WTC11 (cell line): ENCODE data around the gene TMEM225B. TPM values are rescaled to one million over a fixed set of nuclear protein-coding genes. Genes with fewer than 3 reads are reported as not detected.

ENCODE experiments used
- ATAC-seq: fragments of 200-7000 bp; cut with Tn5 transposase; 2 replicates; pipeline ENCODE4 v1.10.0; 2021; ENCODE audit warnings: mild to moderate bottlenecking, moderate library complexity
- CTCF ChIA-PET: fragments of 300-600 bp; sonication (Branson Sonifier 250); formaldehyde crosslinking; loops from one replicate; lab custom pipeline; 2021; ENCODE audit warnings: antibody characterized with exemption; lab: Charles Lee
- POLR2A ChIA-PET: fragments of 350-600 bp; sonication (Branson Sonifier 250); formaldehyde crosslinking; loops from one replicate; lab custom pipeline; 2021; ENCODE audit warnings: antibody characterized with exemption; lab: Charles Lee
- DNase-seq: peaks from one replicate; pipeline ENCODE4 v3.0.0; 2021; ENCODE audit warnings: low spot score
- H3K27ac Mint-ChIP-seq: 2 replicates; pipeline ENCODE4 v1.8.0; 2021; ENCODE audit warnings: mixed read lengths
- H3K27me3 Mint-ChIP-seq: 2 replicates; pipeline ENCODE4 v1.8.0; 2021; ENCODE audit warnings: low read depth, mild to moderate bottlenecking, moderate library complexity, mixed read lengths
- H3K36me3 Mint-ChIP-seq: 2 replicates; pipeline ENCODE4 v1.8.0; 2021; ENCODE audit warnings: mixed read lengths
- H3K4me1 Mint-ChIP-seq: 2 replicates; pipeline ENCODE4 v1.8.0; 2022; ENCODE audit warnings: mixed read lengths
- H3K4me3 Mint-ChIP-seq: 2 replicates; pipeline ENCODE4 v1.8.0; 2021; ENCODE audit warnings: mild to moderate bottlenecking, moderate library complexity, mixed read lengths
- H3K9me3 Mint-ChIP-seq: 2 replicates; pipeline ENCODE4 v1.8.0; 2021; ENCODE audit warnings: mixed read lengths
- AR ChIP-seq: fragments of 250-450 bp; sonication (Bioruptor Pico); IDR thresholded peaks from 2 replicates; pipeline ENCODE4 v1.9.0; 2021; ENCODE audit warnings: mild to moderate bottlenecking
- ATF1 ChIP-seq: sonication (generic); formaldehyde crosslinking; IDR thresholded peaks from 2 replicates; pipeline ENCODE4 v1.8.1; 2023; ENCODE audit warnings: mild to moderate bottlenecking, moderate library complexity, missing genetic modification reagents
- ATF6 ChIP-seq: sonication (generic); formaldehyde crosslinking; IDR thresholded peaks from 2 replicates; pipeline ENCODE4 v1.8.1; 2023; ENCODE audit warnings: mild to moderate bottlenecking, missing genetic modification reagents
- CREB1 ChIP-seq: sonication (generic); formaldehyde crosslinking; IDR thresholded peaks from 2 replicates; pipeline ENCODE4 v1.8.0; 2023; ENCODE audit warnings: mild to moderate bottlenecking, missing genetic modification reagents
- CREM ChIP-seq: sonication (generic); formaldehyde crosslinking; IDR thresholded peaks from 2 replicates; pipeline ENCODE4 v1.8.1; 2022; ENCODE audit warnings: mild to moderate bottlenecking, missing genetic modification reagents, moderate library complexity
- EMX1 ChIP-seq: fragments of 250-450 bp; sonication (Bioruptor Pico); IDR thresholded peaks from 2 replicates; pipeline ENCODE4 v1.8.0; 2021; ENCODE audit warnings: mild to moderate bottlenecking
- ETV6 ChIP-seq: sonication (generic); formaldehyde crosslinking; IDR thresholded peaks from 2 replicates; pipeline ENCODE4 v1.8.1; 2022; ENCODE audit warnings: mild to moderate bottlenecking, missing genetic modification reagents
- GABPB1 ChIP-seq: sonication (generic); formaldehyde crosslinking; IDR thresholded peaks from 2 replicates; pipeline ENCODE4 v1.8.1; 2023; ENCODE audit warnings: mild to moderate bottlenecking, missing genetic modification reagents
- GRHL2 ChIP-seq: fragments of 250-450 bp; sonication (Bioruptor Pico); IDR thresholded peaks from 2 replicates; pipeline ENCODE4 v1.8.0; 2022; ENCODE audit warnings: mild to moderate bottlenecking, moderate library complexity; ENCODE audit not compliant: insufficient replicate concordance, severe bottlenecking
- GTF2I ChIP-seq: fragments of 250-450 bp; sonication (Bioruptor Pico); conservative IDR thresholded peaks from 2 replicates; pipeline ENCODE4 v1.4.0; 2021; ENCODE audit warnings: mild to moderate bottlenecking
- JUN ChIP-seq: sonication (generic); formaldehyde crosslinking; IDR thresholded peaks from 2 replicates; pipeline ENCODE4 v1.8.0; 2023; ENCODE audit warnings: mild to moderate bottlenecking, missing genetic modification reagents
- NR2C2 ChIP-seq: sonication (generic); formaldehyde crosslinking; IDR thresholded peaks from 2 replicates; pipeline ENCODE4 v1.8.0; 2022; ENCODE audit warnings: mild to moderate bottlenecking, missing genetic modification reagents
- NR3C1 ChIP-seq: sonication (generic); formaldehyde crosslinking; conservative IDR thresholded peaks from 2 replicates; pipeline ENCODE4 v1.8.1; 2023; ENCODE audit warnings: low read depth, mild to moderate bottlenecking, missing genetic modification reagents
- PRRX2 ChIP-seq: fragments of 250-450 bp; sonication (Bioruptor Pico); IDR thresholded peaks from 2 replicates; pipeline ENCODE4 v1.8.0; 2021; ENCODE audit warnings: mild to moderate bottlenecking
- SMAD3 ChIP-seq: sonication (generic); formaldehyde crosslinking; IDR thresholded peaks from 2 replicates; pipeline ENCODE4 v1.8.0; 2022; ENCODE audit warnings: missing genetic modification reagents, mild to moderate bottlenecking, borderline replicate concordance
- ZNF138 ChIP-seq: sonication (generic); formaldehyde crosslinking; conservative IDR thresholded peaks from 2 replicates; pipeline ENCODE4 v1.8.1; 2022; ENCODE audit warnings: mild to moderate bottlenecking, moderate library complexity, missing genetic modification reagents
- ZNF232 ChIP-seq: sonication (generic); formaldehyde crosslinking; IDR thresholded peaks from 2 replicates; pipeline ENCODE4 v1.8.0; 2022; ENCODE audit warnings: mild to moderate bottlenecking, missing genetic modification reagents
- ZNF317 ChIP-seq: sonication (generic); formaldehyde crosslinking; IDR thresholded peaks from 2 replicates; pipeline ENCODE4 v1.8.1; 2023; ENCODE audit warnings: low read depth, mild to moderate bottlenecking, moderate library complexity, missing genetic modification reagents, borderline replicate concordance
- ZNF396 ChIP-seq: fragments of 250-450 bp; sonication (Bioruptor Pico); IDR thresholded peaks from 2 replicates; pipeline ENCODE4 v1.8.0; 2021; ENCODE audit warnings: mild to moderate bottlenecking, moderate library complexity, borderline replicate concordance
- total RNA-seq: library from RNA; stranded (reverse); gene quantifications from 3 replicates; pipeline ENCODE4 v1.2.3, GENCODE V29; 2021
- TF ChIP-seq, protein P1 (sequence below): fragments of 250-450 bp; sonication (Bioruptor Pico); conservative IDR thresholded peaks from 2 replicates; pipeline ENCODE4 v1.9.0; 2021; ENCODE audit warnings: mild to moderate bottlenecking
- TF ChIP-seq, protein P2 (sequence below): sonication (generic); formaldehyde crosslinking; IDR thresholded peaks from 2 replicates; pipeline ENCODE4 v1.8.1; 2022; ENCODE audit warnings: missing genetic modification reagents, borderline replicate concordance
- TF ChIP-seq, protein P3 (sequence below): fragments of 250-450 bp; sonication (Bioruptor Pico); IDR thresholded peaks from 2 replicates; pipeline ENCODE4 v1.9.0; 2021; ENCODE audit warnings: mild to moderate bottlenecking, borderline replicate concordance
- TF ChIP-seq, protein P4 (sequence below): fragments of 250-450 bp; sonication (Bioruptor Pico); IDR thresholded peaks from 2 replicates; pipeline ENCODE4 v1.9.0; 2021; ENCODE audit warnings: moderate library complexity, mild to moderate bottlenecking, inconsistent platforms, borderline replicate concordance

TMEM225B gene
- total RNA-seq, 1 experiment from 2014 or later = 0.81 TPM

GRCh38 chr7:99573257-99573656, 24.8 kb upstream of the TMEM225B start:
- ATAC-seq (no peak), DNase-seq (no peak)
- POLR2A ChIA-PET = no interaction called here
- H3K9me3 Mint-ChIP-seq = no peaks in the 10 kb centered on the region
- no peak for TF ChIP-seq EMX1
- TF ChIP-seq ATF1 = no peak
- TF ChIP-seq, protein P1, sequence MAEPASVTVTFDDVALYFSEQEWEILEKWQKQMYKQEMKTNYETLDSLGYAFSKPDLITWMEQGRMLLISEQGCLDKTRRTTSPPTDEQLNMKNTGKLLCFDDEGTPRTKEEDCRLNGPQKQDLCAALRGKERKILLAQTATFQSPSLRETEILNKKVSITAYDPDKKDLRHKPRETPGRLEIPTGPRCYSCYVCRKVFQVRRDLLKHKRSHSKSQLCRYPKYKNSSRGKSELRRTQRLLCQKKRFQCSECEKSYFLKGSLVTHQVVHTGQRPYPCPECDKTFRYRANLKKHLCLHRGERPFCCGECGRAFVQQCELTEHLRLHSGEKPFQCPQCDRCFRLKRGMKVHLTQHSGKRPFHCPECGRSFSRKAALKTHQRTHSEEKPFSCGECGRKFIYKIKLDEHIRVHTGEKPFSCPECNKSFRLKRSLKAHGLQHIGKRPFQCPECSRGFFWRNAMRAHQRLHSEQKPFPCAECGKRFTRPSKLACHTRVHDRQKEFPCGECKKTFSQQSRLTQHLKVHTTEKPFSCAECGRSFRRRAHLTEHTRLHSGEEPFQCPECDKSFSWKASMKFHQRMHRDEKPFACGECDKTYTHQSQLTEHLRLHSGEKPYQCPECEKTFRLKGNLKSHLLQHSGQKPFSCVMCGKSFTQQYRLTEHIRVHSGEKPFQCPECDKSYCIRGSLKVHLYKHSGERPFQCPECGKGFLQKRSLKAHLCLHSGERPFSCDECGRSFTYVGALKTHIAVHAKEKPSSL (CRISPR knock-in tag) = no peak
- no peak for TF ChIP-seq ZNF396 (CRISPR knock-in tag)
- no peak for TF ChIP-seq ZNF232 (CRISPR knock-in tag)
- TF ChIP-seq, protein P2, sequence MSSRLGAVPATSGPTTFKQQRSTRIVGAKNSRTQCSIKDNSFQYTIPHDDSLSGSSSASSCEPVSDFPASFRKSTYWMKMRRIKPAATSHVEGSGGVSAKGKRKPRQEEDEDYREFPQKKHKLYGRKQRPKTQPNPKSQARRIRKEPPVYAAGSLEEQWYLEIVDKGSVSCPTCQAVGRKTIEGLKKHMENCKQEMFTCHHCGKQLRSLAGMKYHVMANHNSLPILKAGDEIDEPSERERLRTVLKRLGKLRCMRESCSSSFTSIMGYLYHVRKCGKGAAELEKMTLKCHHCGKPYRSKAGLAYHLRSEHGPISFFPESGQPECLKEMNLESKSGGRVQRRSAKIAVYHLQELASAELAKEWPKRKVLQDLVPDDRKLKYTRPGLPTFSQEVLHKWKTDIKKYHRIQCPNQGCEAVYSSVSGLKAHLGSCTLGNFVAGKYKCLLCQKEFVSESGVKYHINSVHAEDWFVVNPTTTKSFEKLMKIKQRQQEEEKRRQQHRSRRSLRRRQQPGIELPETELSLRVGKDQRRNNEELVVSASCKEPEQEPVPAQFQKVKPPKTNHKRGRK = no peak
- no peak for TF ChIP-seq SMAD3 (CRISPR knock-in tag)
- no peak for TF ChIP-seq GRHL2 (CRISPR knock-in tag)
- TF ChIP-seq PRRX2 (CRISPR knock-in tag) = no peak
- TF ChIP-seq GABPB1 = no peak
- TF ChIP-seq AR (CRISPR knock-in tag) = no peak
- TF ChIP-seq, protein P3, sequence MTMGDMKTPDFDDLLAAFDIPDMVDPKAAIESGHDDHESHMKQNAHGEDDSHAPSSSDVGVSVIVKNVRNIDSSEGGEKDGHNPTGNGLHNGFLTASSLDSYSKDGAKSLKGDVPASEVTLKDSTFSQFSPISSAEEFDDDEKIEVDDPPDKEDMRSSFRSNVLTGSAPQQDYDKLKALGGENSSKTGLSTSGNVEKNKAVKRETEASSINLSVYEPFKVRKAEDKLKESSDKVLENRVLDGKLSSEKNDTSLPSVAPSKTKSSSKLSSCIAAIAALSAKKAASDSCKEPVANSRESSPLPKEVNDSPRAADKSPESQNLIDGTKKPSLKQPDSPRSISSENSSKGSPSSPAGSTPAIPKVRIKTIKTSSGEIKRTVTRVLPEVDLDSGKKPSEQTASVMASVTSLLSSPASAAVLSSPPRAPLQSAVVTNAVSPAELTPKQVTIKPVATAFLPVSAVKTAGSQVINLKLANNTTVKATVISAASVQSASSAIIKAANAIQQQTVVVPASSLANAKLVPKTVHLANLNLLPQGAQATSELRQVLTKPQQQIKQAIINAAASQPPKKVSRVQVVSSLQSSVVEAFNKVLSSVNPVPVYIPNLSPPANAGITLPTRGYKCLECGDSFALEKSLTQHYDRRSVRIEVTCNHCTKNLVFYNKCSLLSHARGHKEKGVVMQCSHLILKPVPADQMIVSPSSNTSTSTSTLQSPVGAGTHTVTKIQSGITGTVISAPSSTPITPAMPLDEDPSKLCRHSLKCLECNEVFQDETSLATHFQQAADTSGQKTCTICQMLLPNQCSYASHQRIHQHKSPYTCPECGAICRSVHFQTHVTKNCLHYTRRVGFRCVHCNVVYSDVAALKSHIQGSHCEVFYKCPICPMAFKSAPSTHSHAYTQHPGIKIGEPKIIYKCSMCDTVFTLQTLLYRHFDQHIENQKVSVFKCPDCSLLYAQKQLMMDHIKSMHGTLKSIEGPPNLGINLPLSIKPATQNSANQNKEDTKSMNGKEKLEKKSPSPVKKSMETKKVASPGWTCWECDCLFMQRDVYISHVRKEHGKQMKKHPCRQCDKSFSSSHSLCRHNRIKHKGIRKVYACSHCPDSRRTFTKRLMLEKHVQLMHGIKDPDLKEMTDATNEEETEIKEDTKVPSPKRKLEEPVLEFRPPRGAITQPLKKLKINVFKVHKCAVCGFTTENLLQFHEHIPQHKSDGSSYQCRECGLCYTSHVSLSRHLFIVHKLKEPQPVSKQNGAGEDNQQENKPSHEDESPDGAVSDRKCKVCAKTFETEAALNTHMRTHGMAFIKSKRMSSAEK (CRISPR knock-in tag) = no peak
- no peak for TF ChIP-seq NR3C1 (CRISPR knock-in tag)
- no peak for TF ChIP-seq NR2C2
- no peak for TF ChIP-seq CREM (CRISPR knock-in tag)
- no peak for TF ChIP-seq GTF2I (CRISPR knock-in tag)
- TF ChIP-seq, all 79 proteins: peak for 0
- H3K4me1 Mint-ChIP-seq = peaks cover 19% of the 10 kb centered on the region
- H3K27ac Mint-ChIP-seq = no peak overlapping the region; the same call in 1 of the 2 replicates
- no peaks in the 10 kb centered on the region for H3K27me3 Mint-ChIP-seq
- CTCF ChIA-PET = no interaction called here
- H3K4me3 Mint-ChIP-seq = no peak overlapping the region
- H3K36me3 Mint-ChIP-seq = peaks cover 44% of the 10 kb centered on the region

DNA sequence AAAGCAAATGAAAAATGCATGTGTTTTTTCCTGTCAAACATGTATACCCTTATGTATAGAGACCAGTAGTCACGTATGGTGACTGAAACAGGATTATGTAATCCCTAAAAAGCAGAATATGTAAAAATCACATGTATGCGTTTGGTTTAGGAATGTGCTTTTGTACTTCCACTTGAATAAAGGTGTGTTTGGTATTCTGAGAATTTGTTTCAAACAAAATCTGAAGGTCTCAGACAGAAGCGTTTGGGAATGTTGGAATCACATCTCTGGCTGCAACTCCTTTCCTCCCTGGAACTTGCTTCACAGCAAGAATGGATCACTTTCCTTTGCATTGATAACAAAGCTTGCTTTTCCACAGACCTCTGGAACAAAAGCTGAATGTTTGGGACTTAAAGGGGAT, 21.8 kb upstream of the TMEM225B start:
- no peak for ATAC-seq
- ChIA-PET CTCF (no interaction called here), POLR2A (no interaction called here)
- H3K36me3 Mint-ChIP-seq = peaks cover 28% of the 10 kb centered on the region
- DNase-seq = no peak
- no peaks in the 10 kb centered on the region for H3K27me3 Mint-ChIP-seq
- no peak overlapping the region for H3K4me3 Mint-ChIP-seq
- peak overlapping the region; percentile 78; the same call in 1 of the 2 replicates for H3K27ac Mint-ChIP-seq
- no peaks in the 10 kb centered on the region for H3K9me3 Mint-ChIP-seq
- peaks cover 28% of the 10 kb centered on the region for H3K4me1 Mint-ChIP-seq
- TF ChIP-seq ZNF138 (CRISPR knock-in tag) (no peak), CREB1 (CRISPR knock-in tag) (no peak), ATF6 (CRISPR knock-in tag) (no peak), NR2C2 (no peak), ZNF317 (CRISPR knock-in tag) (no peak), ETV6 (CRISPR knock-in tag) (no peak), JUN (CRISPR knock-in tag) (no peak)
- TF ChIP-seq, protein P4, sequence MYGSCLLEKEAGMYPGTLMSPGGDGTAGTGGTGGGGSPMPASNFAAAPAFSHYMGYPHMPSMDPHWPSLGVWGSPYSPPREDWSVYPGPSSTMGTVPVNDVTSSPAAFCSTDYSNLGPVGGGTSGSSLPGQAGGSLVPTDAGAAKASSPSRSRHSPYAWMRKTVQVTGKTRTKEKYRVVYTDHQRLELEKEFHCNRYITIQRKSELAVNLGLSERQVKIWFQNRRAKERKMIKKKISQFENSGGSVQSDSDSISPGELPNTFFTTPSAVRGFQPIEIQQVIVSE = no peak
